Endodermal cell (in vitro differentiated cells): ENCODE measurements around the gene GKAP1. TPM values are rescaled to one million over a fixed set of nuclear protein-coding genes. Genes with fewer than 3 reads are reported as not detected.

Source experiments
- DNase-seq: peaks from one replicate; pipeline ENCODE4 v3.0.0-alpha.2; 2017
- H3K27ac ChIP-seq: 2 replicates; pipeline ENCODE4 v1.5.1; 2013; ENCODE audit warnings: mild to moderate bottlenecking, low read depth, low read length, moderate library complexity
- H3K27me3 ChIP-seq: 2 replicates; pipeline ENCODE4 v1.6.1; 2013; ENCODE audit warnings: mild to moderate bottlenecking, low read length, moderate library complexity; ENCODE audit not compliant: insufficient read depth, control insufficient read depth, poor library complexity, severe bottlenecking
- H3K36me3 ChIP-seq: 2 replicates; pipeline ENCODE4 v1.7.0; 2013; ENCODE audit warnings: mild to moderate bottlenecking, low read length, moderate library complexity; ENCODE audit not compliant: control insufficient read depth, insufficient read depth
- H3K4me1 ChIP-seq: one replicate; pipeline ENCODE4 v1.7.0; 2013; ENCODE audit warnings: low read length; ENCODE audit not compliant: control insufficient read depth, insufficient read depth
- H3K4me3 ChIP-seq: 2 replicates; pipeline ENCODE4 v1.5.1; 2013; ENCODE audit warnings: mild to moderate bottlenecking, low read length, moderate library complexity
- H3K9ac ChIP-seq: 2 replicates; pipeline ENCODE4 v1.6.1; 2013; ENCODE audit warnings: mild to moderate bottlenecking, low read length, moderate library complexity; ENCODE audit not compliant: poor library complexity, severe bottlenecking; ENCODE audit errors: extremely low read depth
- H3K9me3 ChIP-seq: 2 replicates; pipeline ENCODE4 v1.6.1; 2013; ENCODE audit warnings: mild to moderate bottlenecking, low read length, moderate library complexity; ENCODE audit not compliant: control insufficient read depth
- H3K27ac Mint-ChIP-seq: 2 replicates; pipeline ENCODE4 v1.8.0; 2020; ENCODE audit warnings: mixed read lengths
- H3K27me3 Mint-ChIP-seq: 2 replicates; pipeline ENCODE4 v1.8.0; 2021; ENCODE audit warnings: mild to moderate bottlenecking, mixed read lengths; ENCODE audit not compliant: insufficient read depth
- H3K36me3 Mint-ChIP-seq: 2 replicates; pipeline ENCODE4 v1.8.0; 2020; ENCODE audit warnings: low read depth, mixed read lengths
- H3K4me1 Mint-ChIP-seq: 2 replicates; pipeline ENCODE4 v1.8.0; 2020; ENCODE audit warnings: mixed read lengths
- H3K4me3 Mint-ChIP-seq: 2 replicates; pipeline ENCODE4 v1.8.0; 2020; ENCODE audit warnings: mild to moderate bottlenecking, moderate library complexity, mixed read lengths
- H3K9me3 Mint-ChIP-seq: 2 replicates; pipeline ENCODE4 v1.8.0; 2020; ENCODE audit warnings: mild to moderate bottlenecking, mixed read lengths
- CTCF ChIP-seq: fragments of 200-600 bp; sonication (generic); conservative IDR thresholded peaks from 2 replicates; pipeline ENCODE4 v1.5.0; 2021; ENCODE audit warnings: antibody characterized with exemption, mild to moderate bottlenecking
- WGBS, 2 experiments: methylation state at CpG; one replicate each; pipeline versions ENCODE4 v1.1.5 to v1.1.7; 2013; ENCODE audit warnings: missing lambda C conversion rate in 2 of 2, mixed read lengths in 1 of 2; ENCODE audit not compliant: insufficient coverage in 1 of 2, insufficient read length in 1 of 2; 5-methylcytosine and 5-hydroxymethylcytosine counted together
- total RNA-seq, 2 donors: library from RNA; stranded (reverse); fragmentation: NEBNext Ultra II Directional in 1 of 2; extraction: Animal tissue kit (Norgen Biotek cat#: 25700) in 1 of 2; gene quantifications; 2 replicates in 1 of 2; 3 replicates in 1 of 2; pipeline ENCODE4 v1.2.1, GENCODE V29; 2021

GKAP1 gene
- total RNA-seq, 2 donors from 2014 or later, result 8.5 to 13.5 TPM

- peaks cover 21% of the 10 kb centered on the region for H3K36me3 Mint-ChIP-seq
- 100% methylated on average over 1 of the region's 1 CpG; no CpG with 5 or more reads in 1 of the 2 experiments for WGBS, 2 experiments
- no peak overlapping the region for H3K4me3 ChIP-seq
- no peak overlapping the region for H3K4me3 Mint-ChIP-seq
- no peak for TF ChIP-seq CTCF
- H3K4me1 ChIP-seq, result no peaks in the 10 kb centered on the region
- H3K9ac ChIP-seq, result no peak overlapping the region
- no peak overlapping the region for H3K27ac Mint-ChIP-seq
- no peaks in the 10 kb centered on the region for H3K4me1 Mint-ChIP-seq
- no peaks in the 10 kb centered on the region for H3K9me3 ChIP-seq
- no peaks in the 10 kb centered on the region for H3K9me3 Mint-ChIP-seq
- no peaks in the 10 kb centered on the region for H3K27me3 Mint-ChIP-seq
- H3K27me3 ChIP-seq, result no peaks in the 10 kb centered on the region
- DNase-seq, result no peak
- H3K27ac ChIP-seq, result no peak overlapping the region
- peaks cover 8% of the 10 kb centered on the region for H3K36me3 ChIP-seq
Measured at GRCh38 chr9:83792746-83793145, 24.8 kb downstream of the GKAP1 start.

- Histone ChIP-seq H3K9me3 (no peaks in the 10 kb centered on the region), H3K27me3 (no peaks in the 10 kb centered on the region), H3K4me3 (no peak overlapping the region), H3K9ac (no peak overlapping the region), H3K4me1 (no peaks in the 10 kb centered on the region), H3K27ac (no peak overlapping the region), H3K36me3 (peaks cover 5% of the 10 kb centered on the region)
- Mint-ChIP-seq H3K36me3 (peaks cover 3% of the 10 kb centered on the region), H3K4me1 (no peaks in the 10 kb centered on the region), H3K27ac (no peak overlapping the region), H3K4me3 (no peak overlapping the region), H3K27me3 (no peaks in the 10 kb centered on the region), H3K9me3 (no peaks in the 10 kb centered on the region)
- no peak for TF ChIP-seq CTCF
- 77 to 88% methylated on average over 2 of the region's 2 CpGs for WGBS, 2 experiments
- DNase-seq, result no peak
Measured at GRCh38 chr9:83778164-83778563, 39.4 kb downstream of the GKAP1 start.

- H3K27ac ChIP-seq, result no peak overlapping the region
- no peaks in the 10 kb centered on the region for H3K27me3 ChIP-seq
- Mint-ChIP-seq H3K27ac (no peak overlapping the region), H3K27me3 (no peaks in the 10 kb centered on the region), H3K36me3 (no peaks in the 10 kb centered on the region), H3K9me3 (no peaks in the 10 kb centered on the region), H3K4me3 (no peak overlapping the region), H3K4me1 (no peaks in the 10 kb centered on the region)
- no peak for TF ChIP-seq CTCF
- 80 to 91% methylated on average over 1 to 2 of the region's 2 CpGs for WGBS, 2 experiments
- H3K4me3 ChIP-seq, result no peak overlapping the region
- no peak for DNase-seq
- H3K36me3 ChIP-seq, result no peaks in the 10 kb centered on the region
- no peak overlapping the region for H3K9ac ChIP-seq
- no peaks in the 10 kb centered on the region for H3K4me1 ChIP-seq
- H3K9me3 ChIP-seq, result no peaks in the 10 kb centered on the region
Measured at GRCh38 chr9:83775932-83776331, 41.6 kb downstream of the GKAP1 start.
